ENCODE data around the gene LOC128125822.

LOC128125822 gene

GRCh38 chr6:63598049-63599036, 26.1 kb downstream of the LOC128125822 start:
- no TSS peak for BruUV-seq (replicated peaks)
- peak overlapping the region; percentile 56 for H3K27ac ChIP-seq (ENCODE audit: control insufficient read depth, insufficient read depth)
- TF ChIP-seq TCF3 (IDR thresholded peaks at IDR 0.05; ENCODE audit: borderline replicate concordance, insufficient read depth, low read depth, low read length) = no peak
- TF ChIP-seq TARDBP (IDR thresholded peaks at IDR 0.05; ENCODE audit: borderline replicate concordance) = no peak
- TF ChIP-seq, protein P1, sequence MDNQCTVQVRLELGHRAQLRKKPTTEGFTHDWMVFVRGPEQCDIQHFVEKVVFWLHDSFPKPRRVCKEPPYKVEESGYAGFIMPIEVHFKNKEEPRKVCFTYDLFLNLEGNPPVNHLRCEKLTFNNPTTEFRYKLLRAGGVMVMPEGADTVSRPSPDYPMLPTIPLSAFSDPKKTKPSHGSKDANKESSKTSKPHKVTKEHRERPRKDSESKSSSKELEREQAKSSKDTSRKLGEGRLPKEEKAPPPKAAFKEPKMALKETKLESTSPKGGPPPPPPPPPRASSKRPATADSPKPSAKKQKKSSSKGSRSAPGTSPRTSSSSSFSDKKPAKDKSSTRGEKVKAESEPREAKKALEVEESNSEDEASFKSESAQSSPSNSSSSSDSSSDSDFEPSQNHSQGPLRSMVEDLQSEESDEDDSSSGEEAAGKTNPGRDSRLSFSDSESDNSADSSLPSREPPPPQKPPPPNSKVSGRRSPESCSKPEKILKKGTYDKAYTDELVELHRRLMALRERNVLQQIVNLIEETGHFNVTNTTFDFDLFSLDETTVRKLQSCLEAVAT (IDR thresholded peaks at IDR 0.05) = peak; percentile 29; the same call in 1 of the 2 replicates
- peak; percentile 80 for TF ChIP-seq SKIL (IDR thresholded peaks at IDR 0.05; ENCODE audit: low read depth, poor library complexity, severe bottlenecking)
- TF ChIP-seq RBBP5 (conservative IDR thresholded peaks at IDR 0.05) = no peak
- TF ChIP-seq KAT2A (conservative IDR thresholded peaks at IDR 0.05; ENCODE audit: control insufficient read depth, low read depth, low read length) = no peak
- TF ChIP-seq ASH2L (IDR thresholded peaks at IDR 0.05; ENCODE audit: borderline replicate concordance, low read depth) = no peak
- peak; percentile 7; the same call in 1 of the 2 replicates for TF ChIP-seq SREBF1 (IDR thresholded peaks at IDR 0.05; ENCODE audit: low read length)
- no peak for TF ChIP-seq IRF3 (IDR thresholded peaks at IDR 0.05)
- TF ChIP-seq CEBPZ (IDR thresholded peaks at IDR 0.05; ENCODE audit: low read depth, low read length) = no peak
- peak; percentile 46 for TF ChIP-seq FOXK2 (IDR thresholded peaks at IDR 0.05)
- no peak for TF ChIP-seq WRNIP1 (IDR thresholded peaks at IDR 0.05; ENCODE audit: borderline replicate concordance, low read depth, low read length)

More at GRCh38 chr6:63598049-63599036, 26.1 kb downstream of the LOC128125822 start:
- Histone ChIP-seq H3K36me3 (ENCODE audit: control insufficient read depth in 2 of 2, insufficient read depth in 2 of 2, low read length in 1 of 2) (no peaks in the 10 kb centered on the region), H3K9me3 (replicated peaks; ENCODE audit: control insufficient read depth, insufficient read depth, low read length) (no peaks in the 10 kb centered on the region), H3K27me3 (replicated peaks in 1 of 2; ENCODE audit: control insufficient read depth in 2 of 2, insufficient read depth in 2 of 2, low read length in 1 of 2) (no peaks in the 10 kb centered on the region), H2AFZ (ENCODE audit: control insufficient read depth, low read depth, low read length) (peak overlapping the region; percentile 99), H3K4me3 (peak overlapping the region; percentile 74), H3K79me2 (ENCODE audit: control insufficient read depth, insufficient read depth, low read length) (no peaks in the 10 kb centered on the region), H3K4me2 (ENCODE audit: control insufficient read depth, insufficient read depth) (peak overlapping the region; percentile 98), H3K9ac (ENCODE audit: control insufficient read depth, insufficient read depth, low read length) (peak overlapping the region; percentile 75), H3K4me1 (ENCODE audit: control insufficient read depth, insufficient read depth, low read length) (peaks cover 6% of the 10 kb centered on the region), H4K20me1 (ENCODE audit: control insufficient read depth, insufficient read depth) (no peaks in the 10 kb centered on the region)
- intact Hi-C loops (cut with micrococcal nuclease; ENCODE audit: unreplicated experiment) = loop anchor here (1.0 to 2.0 kb wide), 3 partner anchors 167 to 246 kb away; no protein-coding TSS in a partner anchor
- DNase-seq (ENCODE audit: low read depth, low spot score) (peak; percentile 57), ATAC-seq (peak; percentile 100), FAIRE-seq (peak; percentile 99)
- ChIA-PET RAD21 (ENCODE audit: unreplicated experiment) (interaction anchor here (0.5 to 3.1 kb wide), 39 partner anchors 11 to 856 kb away, joined by 3 to 69 read pairs (median 4); partner anchors contain the start of gene PHF3), CTCF (interaction anchor here (0.6 to 6.4 kb wide), 64 partner anchors 9 to 303 kb away, joined by 3 to 151 read pairs (median 5); partner anchors contain the start of gene PHF3), SMC1A (ENCODE audit: uncharacterized antibody, unreplicated experiment) (interaction anchor here (0.6 to 5.7 kb wide), 63 partner anchors 9 to 1470 kb away, joined by 3 to 95 read pairs (median 4); partner anchors contain the start of gene PHF3), POLR2A (interaction anchor here (1.0 to 2.3 kb wide), 8 partner anchors 13 to 246 kb away, joined by 3 to 8 read pairs (median 4); no protein-coding TSS in a partner anchor)
- WGBS (ENCODE audit: insufficient coverage, insufficient replicate concordance, low lambda C conversion rate, missing lambda C conversion rate) = 1% methylated on average over 23 of the region's 23 CpGs
- in situ Hi-C loops (cut with MboI) = loop anchor here (5.0 kb wide), 2 partner anchors 164 to 246 kb away; no protein-coding TSS in a partner anchor

Measured in GM12878 (cell line).